SK-MEL-5 (cell line): ENCODE data around the gene TSPY9. TPM values are rescaled to one million over a fixed set of nuclear protein-coding genes. Genes with fewer than 3 reads are reported as not detected.
"Not testable (repeated sequence)": the region's sequence is repeated elsewhere in the genome, so short reads cannot be mapped to it uniquely, and the experiment has no call there.

Experiments
- DNase-seq: peaks from one replicate; pipeline ENCODE4 v3.0.0-alpha.2; 2016; ENCODE audit warnings: low read depth, low spot score
- in situ Hi-C: cut with HindIII; loops from 2 replicates; pipeline ENCODE4 v1.10.0; 2016; ENCODE audit warnings: low sequenced_read_pairs, high pct_unique_total_duplicates, low pct_unique_long_range_greater_than_20kb
- polyA plus RNA-seq, 2 experiments: library from polyadenylated mRNA; depleted of rRNA; stranded (reverse); fragments of >200 nt; gene quantifications; 2 replicates each; pipeline ENCODE4 v1.2.3, GENCODE V29; 2015
- total RNA-seq: library from RNA; depleted of rRNA; stranded (reverse); fragments of >200 nt; shearing (Covaris generic); gene quantifications from 2 replicates; pipeline ENCODE4 v1.2.3, GENCODE V29; 2014; rRNA removed

The TSPY9 gene
- not detected in 2 replicates for total RNA-seq
- polyA plus RNA-seq (2015; cell fraction: cytosol; rRNA removed): not detected in 2 replicates
- not detected in 2 replicates for polyA plus RNA-seq (2015; cell fraction: nucleus; rRNA removed)

GRCh38 chrY:9486967-9487366 lies at the start of gene TSPY9:
Gene TSPY9, plus strand, starts transcription at chrY:9487267. Its CDS starts 46 bp downstream, at chrY:9487313.
- DNase-seq, in situ Hi-C loops: not testable (repeated sequence)

GRCh38 chrY:9466655-9467054 lies 20.4 kb upstream of the TSPY9 start, which contains the start of gene TSPY1:
Gene TSPY1, plus strand, starts transcription at chrY:9466955. Its CDS starts 46 bp downstream, at chrY:9467001.
- in situ Hi-C loops, DNase-seq: not testable (repeated sequence)

- DNase-seq, in situ Hi-C loops: not testable (repeated sequence)
Observed at GRCh38 chrY:9504396-9504795, 17.3 kb downstream of the TSPY9 start.

- DNase-seq, in situ Hi-C loops: not testable (repeated sequence)
Observed at GRCh38 chrY:9516287-9516686, 29.2 kb downstream of the TSPY9 start.

GRCh38 chrY:9527580-9527979 lies 40.5 kb downstream of the TSPY9 start, which contains the start of gene TSPY10:
Gene TSPY10, plus strand, starts transcription at chrY:9527880. Its CDS starts 46 bp downstream, at chrY:9527926.
- in situ Hi-C loops, DNase-seq: not testable (repeated sequence)

Other genes starting within 250 kb of the TSPY9 start
- gene TSPY4, start 149.8 kb upstream of the TSPY9 start, total RNA-seq: not detected in 2 replicates
- gene TSPY8, start 129.5 kb upstream of the TSPY9 start, total RNA-seq: not detected in 2 replicates
- gene TSPY3, start 88.8 kb upstream of the TSPY9 start, total RNA-seq: not detected in 2 replicates
- gene TSPY1, start 20.3 kb upstream of the TSPY9 start, total RNA-seq: not detected in 2 replicates
- not detected in 2 replicates for gene TSPY10, start 40.6 kb downstream of the TSPY9 start, total RNA-seq